NOMO-1 treated with dmso at 0.1 percent for 144 hours (cell line): ENCODE data around the gene ALOX12B.
"Not testable (repeated sequence)": the region's sequence is repeated elsewhere in the genome, so short reads cannot be mapped to it uniquely, and the experiment has no call there.

ENCODE experiments used
- DNase-seq: peaks from one replicate; lab custom pipeline; 2025; ENCODE audit not compliant: unreplicated experiment; lab: John Stamatoyannopoulos, UW

Gene ALOX12B

DNA sequence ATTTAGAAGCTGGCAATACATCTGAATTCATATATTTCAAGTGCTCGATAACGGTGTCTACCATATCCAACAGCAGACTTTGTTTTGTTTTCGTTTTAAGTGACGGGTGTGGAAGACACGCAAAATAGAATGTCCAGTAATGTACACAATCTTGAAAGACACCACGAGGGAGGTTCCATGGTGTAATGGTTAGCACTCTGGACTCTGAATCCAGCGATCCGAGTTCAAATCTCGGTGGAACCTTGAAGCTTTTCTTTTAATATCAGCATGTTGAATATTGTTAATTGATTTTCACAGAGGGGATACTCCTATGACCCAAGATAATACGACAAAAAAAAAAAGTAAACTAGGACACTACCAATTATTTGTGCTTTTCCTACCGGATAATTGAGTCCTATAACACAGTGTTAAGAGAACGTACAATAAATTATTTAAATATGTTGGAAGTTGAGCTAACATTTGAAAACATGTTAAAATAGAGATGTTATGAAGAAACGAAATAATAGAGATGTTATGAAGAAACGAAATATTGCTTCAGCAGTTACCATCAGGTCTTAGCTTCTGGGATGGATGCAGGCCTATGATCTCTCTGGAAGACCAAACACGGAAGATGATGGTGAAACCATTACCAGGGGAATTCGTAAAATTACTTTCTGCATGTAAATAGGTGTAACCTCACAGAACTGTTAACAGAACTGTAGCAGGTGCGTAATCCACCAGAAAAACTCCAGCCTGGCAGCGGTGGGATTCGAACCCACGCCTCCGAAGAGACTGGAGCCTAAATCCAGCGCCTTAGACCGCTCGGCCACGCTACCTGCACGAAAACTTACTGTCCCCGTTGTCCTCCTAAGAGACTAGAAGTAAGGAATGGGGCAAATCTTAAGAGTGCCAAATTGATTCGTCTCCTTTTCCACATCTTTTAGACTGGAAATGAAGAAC, 32.3 kb upstream of the ALOX12B start:
- DNase-seq: peak; percentile 81

DNA sequence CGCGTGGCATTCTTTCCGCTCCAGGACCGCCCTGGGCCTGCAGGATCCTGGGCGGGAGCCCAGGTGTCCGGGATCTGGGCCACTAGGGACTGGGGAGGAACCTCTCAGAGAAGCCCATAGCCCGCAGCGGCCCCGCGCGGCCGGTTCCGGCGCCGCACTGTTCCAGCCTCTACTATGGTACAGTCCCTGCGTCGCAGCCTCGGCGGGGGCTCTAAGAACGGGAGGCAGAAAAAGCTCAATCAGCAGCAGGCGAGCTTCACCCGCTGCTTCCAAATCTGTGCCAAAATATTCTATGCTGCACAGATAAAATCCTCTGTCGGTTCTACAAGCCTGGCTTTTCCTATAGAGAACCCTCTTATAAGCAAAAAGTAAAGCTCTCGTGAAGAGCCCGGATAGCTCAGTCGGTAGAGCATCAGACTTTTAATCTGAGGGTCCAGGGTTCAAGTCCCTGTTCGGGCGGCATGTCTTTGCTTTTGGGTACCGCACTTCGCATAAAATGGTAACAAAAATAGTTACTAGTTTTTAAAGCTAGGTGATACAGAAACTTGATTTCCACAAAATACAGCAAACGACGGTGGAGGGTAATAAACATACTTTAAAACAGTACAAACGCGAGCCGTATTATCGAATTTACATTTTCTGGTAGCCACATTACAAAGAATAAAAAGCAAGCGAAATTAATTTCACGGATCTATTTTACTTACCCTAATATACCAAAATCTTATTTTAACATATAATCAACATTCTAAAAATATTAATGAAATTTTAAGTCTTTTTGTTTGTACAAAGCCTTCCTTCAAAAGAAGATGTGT, 31.5 kb upstream of the ALOX12B start:
- DNase-seq: peak; percentile 80

DNA sequence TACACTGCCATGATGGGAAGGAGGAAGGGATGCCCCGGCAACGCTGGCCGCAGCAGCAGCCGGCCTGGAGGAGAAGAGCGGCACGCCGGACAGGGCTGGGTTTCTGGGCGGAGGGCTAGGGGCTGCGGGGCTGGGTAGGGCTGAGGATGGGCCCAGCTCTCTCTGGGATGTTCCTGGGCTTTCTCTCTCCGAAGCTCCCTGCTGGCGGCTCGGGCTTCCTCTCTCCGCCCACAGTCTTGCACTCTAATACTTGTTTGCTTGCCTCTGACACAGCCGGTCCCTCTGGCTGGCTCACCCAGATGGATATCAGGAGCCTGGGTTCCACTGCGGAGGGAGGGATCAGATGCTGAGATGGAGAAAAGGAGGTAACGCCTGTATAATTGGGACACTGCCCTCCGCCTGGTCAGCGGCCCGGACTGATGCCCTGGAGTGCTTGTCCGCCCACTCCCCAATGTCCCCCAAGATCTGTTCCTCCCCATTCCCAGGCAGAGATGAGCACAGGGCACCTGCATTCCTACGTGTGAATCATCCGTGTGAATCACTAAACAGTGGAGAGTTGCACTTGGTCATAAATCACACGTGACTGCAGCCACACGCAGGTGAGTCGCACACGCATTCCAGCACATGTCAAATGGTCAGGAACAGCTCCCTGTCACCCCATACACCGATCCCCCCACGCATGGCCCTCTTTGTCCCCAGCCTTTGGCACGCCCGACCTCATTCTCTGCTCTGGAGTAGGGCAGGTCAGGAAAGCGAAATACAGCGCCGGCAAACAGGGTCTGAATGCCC, 30.7 kb upstream of the ALOX12B start, which contains the start of gene ALOXE3:
Gene ALOXE3 (minus strand): TSS at position 535 of the 789 bp plus-strand sequence. CDS start 524 bp downstream, at position 11.
- DNase-seq: no peak

DNA sequence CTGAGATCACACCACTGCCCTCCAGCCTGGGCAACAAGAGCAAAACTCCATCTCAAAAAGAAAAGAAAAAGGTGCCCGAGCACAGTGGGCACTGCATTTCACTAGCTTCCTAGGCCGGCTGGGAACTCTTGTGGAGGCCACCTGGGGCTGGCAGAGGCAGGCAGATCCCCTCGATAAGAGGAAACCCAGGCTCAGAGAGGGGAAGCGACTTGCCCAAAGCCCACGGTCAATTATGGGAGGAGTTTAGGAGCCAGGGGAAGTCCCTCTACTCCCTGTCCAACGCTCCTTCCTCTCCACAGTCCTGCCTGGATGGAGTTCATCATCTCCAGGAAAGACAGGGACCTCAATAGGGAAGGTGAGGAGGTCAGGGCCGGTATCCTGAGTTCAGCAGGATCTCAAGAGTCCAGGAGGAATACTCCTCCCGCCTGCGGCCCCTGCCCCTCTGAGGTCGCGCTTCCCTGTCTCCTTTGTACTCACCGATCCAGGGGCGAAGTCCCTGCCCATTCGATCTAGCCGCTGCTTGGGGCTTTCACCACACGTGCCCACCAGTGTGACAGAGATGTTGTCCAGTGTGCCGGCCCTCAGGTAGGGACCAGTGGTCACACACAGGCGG, 30.0 kb upstream of the ALOX12B start:
- peak; percentile 26 for DNase-seq

DNA sequence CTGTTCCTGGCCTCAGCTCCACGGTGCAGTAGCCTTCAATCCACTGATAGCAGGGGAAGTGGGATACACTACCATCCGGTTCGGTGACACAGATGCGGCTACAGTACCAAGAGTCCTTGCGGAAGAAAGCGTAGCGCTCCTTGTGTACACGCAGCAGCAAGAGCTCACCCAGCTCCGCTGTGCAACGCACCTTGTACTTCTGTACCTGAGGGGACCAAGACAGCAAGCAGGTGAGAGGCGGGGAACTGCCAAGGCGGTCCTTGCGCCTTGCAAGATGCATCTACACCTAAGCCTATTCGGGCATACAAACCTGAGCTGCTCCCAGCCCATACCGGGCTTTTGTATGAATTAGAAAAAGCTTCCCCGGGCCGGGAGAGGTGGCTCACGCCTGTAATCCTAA, 29.3 kb upstream of the ALOX12B start:
- no peak for DNase-seq

DNA sequence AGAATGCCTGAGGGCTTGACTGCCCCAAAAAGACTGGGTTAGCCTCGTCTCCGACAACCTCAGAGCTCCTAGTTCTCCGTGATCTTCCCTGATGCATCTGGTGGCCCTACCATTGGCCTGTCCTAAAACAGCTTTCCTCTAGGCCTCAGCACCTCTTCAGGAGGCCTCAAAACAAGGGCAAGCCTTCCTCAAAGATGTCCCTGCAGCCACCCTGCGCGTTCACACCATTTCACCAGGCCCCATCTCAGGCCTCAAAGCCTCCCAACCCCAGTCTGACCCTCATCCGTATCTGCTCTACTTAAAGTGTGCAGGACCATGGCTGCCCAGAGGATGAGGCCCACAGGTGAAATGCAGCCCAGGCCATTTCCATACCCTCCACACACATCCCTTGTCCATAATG, 23.4 kb upstream of the ALOX12B start:
- DNase-seq: no peak

DNA sequence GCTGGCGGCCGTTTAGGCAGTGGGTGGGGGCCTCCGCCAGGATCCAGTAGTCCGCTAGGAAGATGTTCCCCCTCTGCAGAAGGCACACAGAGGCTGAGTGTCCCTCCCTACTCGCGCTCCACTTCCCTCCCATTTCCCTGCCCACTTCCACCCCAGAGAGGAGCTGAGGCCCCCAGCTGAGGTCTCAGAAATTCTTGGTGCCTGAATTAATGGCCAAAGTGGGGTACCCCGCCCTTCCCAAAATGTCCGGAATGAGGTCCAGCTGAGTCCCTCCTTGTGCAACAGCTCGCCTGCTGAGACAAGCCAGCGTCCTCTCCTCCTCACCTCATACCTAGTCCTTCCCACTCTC, 22.9 kb upstream of the ALOX12B start:
- DNase-seq: no peak

DNA sequence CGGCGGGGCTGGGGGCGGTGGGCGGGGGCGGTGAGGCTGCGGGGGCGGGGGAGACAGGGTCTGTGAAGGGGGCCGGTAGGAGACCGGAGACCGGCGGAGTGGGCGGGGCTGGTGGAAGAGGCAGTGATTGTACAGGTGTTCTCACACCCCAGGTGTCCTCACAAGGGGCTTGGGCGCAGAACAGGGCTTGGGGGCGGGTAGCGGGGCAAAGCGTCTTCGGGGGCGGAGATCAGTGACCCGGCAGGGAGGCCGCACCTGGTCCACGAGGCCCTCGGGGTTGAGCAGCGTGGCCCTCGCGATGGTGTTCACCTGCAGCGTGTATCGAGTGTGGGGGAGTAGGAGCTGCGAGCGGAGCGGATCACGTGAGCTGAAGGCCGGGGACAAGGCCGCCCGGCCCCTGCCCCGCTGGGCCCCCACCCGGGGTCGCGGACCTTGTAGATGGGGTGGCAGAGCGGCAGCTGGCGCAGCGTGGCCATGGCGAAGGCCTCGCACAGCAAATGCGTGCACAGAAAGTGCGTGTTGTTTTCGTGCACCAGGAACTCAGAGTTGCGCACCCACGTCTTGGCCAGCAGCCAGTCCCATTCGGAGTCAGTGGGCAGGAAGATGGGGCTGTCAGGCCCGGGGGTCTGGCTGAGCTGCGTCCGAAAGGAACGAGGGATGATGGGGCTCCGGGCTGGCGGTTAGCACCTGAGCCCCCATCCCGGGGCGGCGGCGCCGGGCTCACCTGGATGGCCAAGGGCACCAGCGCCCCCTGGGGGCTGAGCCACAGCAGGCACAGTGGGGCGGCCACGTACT, 22.3 kb upstream of the ALOX12B start:
- no peak for DNase-seq

DNA sequence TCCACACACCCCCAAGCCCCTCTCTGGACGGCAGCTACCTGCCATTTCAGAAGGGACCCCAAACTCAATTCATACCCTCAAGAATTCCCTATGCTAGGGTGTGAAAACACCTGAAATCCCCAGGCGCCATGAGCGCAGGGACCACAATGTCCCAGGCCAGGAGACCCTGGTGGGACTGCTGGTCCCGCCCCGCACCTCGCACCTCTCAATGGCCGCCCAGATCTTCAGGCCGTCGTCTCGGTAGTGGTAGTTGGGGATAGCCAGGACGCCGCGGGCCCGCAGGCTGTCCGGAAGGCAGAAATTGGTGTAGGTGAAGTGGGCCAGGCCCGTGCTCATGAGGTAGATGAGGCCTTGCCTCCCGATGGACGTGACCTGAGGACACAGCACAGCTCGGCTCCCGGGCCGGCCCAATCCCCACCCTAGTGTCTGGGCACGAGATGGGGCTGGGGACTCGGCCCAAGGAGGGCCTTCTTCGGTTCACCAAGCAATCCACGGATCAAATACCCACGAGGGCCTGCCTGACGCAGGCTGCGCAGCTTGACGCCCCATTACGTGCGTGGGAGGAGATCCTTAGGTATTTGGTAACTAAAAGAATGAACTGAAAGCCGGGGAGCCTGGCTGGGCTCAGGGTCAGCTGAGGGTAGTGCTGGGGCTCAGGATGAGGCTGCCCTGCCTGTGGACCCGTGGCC, 21.6 kb upstream of the ALOX12B start:
- DNase-seq: no peak

DNA sequence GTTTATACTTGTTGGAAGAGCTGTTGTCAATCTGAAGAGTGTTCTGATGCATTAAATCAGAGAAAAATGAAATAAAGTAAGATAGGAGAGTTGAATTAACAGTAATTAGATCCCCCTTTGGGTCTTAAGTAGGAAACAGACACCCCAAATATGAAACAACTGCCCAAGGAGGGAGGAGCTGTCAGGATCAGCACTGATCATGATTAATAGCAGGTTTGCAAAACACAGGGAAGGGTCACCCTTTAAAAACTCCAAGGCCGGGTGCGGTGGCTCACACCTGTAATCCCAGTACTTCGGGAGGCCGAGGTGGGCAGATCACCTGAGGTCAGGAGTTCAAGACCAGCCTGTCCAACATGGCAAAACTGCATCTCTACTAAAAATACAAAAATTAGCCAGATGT, 19.5 kb upstream of the ALOX12B start:
- DNase-seq: not testable (repeated sequence)

DNA sequence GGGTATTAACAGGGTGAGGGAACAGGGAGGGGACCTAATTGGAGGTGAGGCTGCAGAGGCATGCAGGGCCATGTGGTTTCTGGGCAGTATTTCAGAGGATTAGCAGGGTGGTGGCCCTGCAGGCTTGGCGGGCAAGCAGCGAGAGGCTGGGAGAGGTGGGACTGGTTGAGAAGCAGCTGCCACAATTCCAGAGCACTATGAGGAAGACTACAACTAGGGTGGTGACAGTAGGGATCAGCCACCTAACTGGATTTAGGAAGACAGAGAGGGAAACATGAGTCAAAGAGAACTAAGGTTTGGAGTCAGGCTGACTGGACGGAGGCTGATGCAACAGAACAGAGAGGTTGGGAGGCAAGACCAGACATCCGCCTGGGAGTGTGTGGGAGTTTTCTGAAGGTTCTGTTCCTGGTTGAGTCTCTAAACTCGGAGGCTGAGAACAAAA, 18.5 kb upstream of the ALOX12B start:
- no peak for DNase-seq

DNA sequence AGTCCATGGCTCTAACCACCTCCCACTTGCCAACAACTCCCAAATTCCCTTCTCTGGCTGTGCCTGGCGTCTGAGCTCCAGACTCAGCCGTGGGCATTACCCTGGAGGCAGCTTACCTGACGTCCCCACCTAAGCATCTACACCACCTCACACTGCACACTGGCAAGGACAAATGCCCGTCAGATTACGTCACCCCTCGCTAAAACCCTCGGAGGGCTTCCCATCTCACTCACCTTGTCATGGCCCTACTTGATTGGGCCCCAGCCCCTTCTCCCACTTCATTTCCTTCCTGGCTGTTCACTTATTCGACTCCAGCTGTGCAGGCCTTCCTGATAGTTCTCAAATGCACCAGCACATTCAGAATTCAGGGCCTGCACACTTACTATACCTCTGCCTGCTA, 17.4 kb upstream of the ALOX12B start:
- no peak for DNase-seq

DNA sequence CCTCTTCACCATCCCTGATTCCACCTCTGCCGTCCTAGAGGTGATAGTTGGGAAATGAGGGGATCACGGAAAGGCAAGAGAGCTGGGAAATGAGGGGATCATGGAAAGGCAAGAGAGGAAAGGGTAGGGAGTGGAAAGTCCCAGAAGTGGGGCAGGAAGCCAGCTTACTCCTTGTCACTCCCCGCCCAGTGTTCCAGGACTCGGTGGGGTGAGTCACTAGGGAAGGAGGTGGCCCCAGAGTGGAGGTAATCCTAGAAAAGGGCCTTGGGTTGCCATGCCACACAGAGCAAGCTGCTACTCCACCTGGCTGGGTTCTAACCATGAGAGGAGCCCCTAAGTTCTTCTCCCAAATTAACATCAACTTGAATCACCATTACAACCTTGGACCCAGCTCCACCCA, 16.0 kb upstream of the ALOX12B start:
- no peak for DNase-seq

DNA sequence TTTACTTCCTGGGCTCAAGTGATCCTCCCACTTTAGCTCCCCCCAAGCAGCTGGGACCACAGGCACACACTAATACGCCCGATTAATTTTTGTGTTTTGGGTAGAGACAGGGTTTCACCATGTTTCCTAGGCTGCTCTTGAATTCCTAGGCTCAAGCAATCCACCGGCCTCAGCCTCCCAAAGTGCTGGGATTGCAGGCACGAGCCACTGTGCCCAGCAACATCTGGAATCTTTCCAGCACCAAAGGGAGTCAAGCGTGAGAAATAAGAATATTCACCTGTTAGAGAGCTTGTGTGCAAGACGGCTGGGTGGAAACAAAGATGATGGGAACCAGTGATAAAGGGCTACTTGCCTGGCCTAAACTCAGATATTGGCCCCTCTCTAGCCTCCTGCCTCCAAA, 14.2 kb upstream of the ALOX12B start:
- DNase-seq: no peak

DNA sequence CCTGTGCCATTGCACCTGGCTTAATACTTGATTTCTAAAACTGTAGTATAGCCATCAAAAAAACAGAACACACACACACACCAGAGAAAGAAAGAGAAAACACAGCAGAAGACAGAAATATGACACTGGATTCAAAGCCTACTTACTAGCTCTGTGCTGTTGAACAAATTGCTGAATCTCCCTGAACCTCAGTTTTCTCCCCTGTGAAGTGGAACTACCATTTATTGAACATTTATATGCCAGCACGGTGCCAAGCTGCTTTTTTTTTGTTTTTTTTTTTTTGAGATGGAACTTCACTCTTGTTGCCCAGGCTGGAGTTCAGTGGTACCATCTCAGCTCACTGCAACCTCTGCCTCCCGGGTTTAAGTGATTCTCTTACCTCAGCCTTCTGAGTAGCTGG, 13.2 kb upstream of the ALOX12B start:
- DNase-seq: no peak

DNA sequence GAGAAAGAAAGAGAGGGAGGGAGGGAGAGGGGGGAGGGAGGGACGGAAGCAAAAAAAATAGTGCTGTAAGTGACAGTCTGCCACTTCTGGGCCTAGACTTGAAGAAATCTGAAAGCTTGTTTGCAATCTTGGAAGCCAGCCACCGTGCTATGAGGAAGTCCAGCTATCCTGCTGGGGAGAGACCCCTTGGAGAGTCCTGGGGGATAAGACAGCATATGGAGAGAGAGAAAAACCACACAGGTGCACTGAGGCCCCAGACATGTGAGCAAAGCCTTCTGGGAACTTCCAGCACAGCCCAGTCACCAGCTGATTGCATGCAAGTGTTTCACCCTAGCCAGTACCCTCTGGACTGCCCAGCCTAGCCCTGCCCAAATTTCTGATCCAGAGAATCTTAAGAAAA, 12.6 kb upstream of the ALOX12B start:
- DNase-seq: no peak

DNA sequence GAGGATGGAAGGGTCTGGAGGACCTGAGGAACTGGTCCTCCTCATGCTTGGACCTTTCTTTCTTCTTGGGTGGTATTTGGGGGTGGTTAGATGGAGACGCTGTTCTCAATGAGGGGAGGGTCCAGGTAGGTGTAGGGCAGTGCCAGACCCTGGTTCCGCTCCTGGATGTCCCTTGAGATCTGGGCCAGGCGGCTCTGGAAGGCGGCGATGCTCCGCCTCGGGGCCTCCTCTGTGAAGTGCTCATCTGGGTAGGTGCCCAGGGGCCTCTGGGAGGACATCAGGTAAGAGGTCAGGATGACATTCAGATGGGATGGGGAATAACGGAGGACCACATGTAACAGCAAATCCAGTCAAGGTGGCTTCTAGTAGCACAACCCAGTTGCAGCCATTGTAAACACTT, 9.0 kb upstream of the ALOX12B start:
- no peak for DNase-seq

DNA sequence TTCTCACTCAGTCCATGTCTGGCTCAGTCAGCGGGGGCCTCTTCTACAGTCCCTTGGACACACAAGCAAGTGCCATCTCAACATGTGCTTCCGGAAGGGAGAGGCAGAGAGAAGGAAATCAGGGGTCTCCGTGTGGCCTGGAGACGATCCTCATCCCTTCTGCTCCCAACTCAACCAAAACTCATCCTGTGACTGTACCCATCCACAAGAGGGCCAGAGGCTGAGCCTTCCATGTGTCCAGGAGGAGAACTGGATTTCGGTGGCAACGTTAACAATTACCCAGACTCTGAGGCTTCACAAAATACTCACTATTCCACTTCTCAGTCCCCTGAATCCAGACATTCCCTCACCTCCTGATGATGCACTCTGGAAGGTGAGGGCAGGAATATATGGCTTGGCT, 7.8 kb upstream of the ALOX12B start:
- DNase-seq: no peak

DNA sequence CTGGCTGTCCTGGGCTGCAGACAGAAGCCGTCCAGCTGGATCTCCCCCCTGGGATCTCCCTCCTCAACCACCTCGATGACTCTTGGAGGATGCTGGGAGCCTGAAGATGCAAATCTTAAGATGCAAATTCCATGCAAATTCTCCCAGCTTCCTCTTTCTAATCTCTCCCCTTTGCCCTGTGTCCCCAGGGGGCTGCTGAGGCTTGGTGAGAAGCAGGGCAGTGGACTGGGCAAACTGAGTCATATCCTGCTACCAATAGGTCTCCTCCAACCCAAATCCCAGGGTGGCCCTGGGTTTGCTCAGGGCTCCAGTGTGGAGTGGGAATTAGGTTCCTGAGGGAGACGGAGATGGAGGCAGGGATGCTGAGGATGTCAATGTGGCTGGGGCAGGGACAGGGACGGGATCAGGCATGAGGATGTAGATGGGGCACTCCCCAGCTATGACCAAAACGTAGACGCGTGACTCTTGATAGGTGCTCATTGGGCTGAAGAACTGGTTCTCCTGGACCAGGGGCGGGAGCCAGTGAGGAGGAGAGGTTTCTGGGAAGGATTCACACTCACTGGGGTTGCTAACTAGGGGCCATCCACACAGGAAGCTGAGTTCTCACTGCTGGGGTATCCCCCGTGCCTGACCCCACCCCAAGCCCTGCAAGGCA, 3.6 kb upstream of the ALOX12B start:
- no peak for DNase-seq
